ENCODE data around the gene MTPN. TPM values are rescaled to one million over a fixed set of nuclear protein-coding genes. Genes with fewer than 3 reads are reported as not detected.

The MTPN gene
- total and polyA plus RNA-seq, 2 donors (not counting 1 experiment from before 2014, with no cell fraction given), result 158 to 215 TPM

DNA sequence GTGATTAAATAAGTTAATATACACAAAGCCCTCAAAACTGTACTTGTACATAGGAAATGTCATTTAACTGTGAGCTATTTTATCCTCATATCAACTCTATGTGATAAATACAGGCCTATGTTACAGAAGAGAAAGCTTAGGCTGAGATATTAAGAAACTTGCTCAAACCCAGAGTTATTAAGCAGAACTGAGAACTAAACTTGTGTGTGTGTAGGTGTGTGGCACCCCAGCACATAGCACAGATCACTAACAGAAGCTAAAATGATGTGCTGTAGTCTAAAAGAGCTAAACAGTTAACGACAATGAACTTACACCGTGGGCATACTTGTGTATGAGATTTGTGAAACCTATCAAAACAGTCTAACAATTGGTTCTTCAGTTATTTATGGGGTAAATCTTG is 34.5 kb downstream of the MTPN start:
- H3K9me3 ChIP-seq (ENCODE audit: control insufficient read depth, insufficient read depth, low read depth, low read length), result no peaks in the 10 kb centered on the region
- no peak for DNase-seq (ENCODE audit: low read depth in 2 of 2)
- H3K27ac ChIP-seq (ENCODE audit: insufficient read depth, low read length), result no peak overlapping the region
- no peaks in the 10 kb centered on the region for H4K20me1 ChIP-seq (ENCODE audit: control insufficient read depth, extremely low read depth, insufficient read depth, low read length)
- peaks cover 2% of the 10 kb centered on the region for H3K36me3 ChIP-seq (ENCODE audit: control insufficient read depth, insufficient read depth, low read length)
- H2AFZ ChIP-seq (ENCODE audit: low read length), result no peak overlapping the region
- H3K79me2 ChIP-seq (ENCODE audit: control insufficient read depth, insufficient read depth, low read length), result peaks cover 11% of the 10 kb centered on the region
- no peaks in the 10 kb centered on the region for H3K4me1 ChIP-seq (ENCODE audit: control insufficient read depth, extremely low read depth, insufficient read depth, low read length)
- H3K4me3 ChIP-seq (replicated peaks in 1 of 4; ENCODE audit: control extremely low read depth in 1 of 4, insufficient read depth in 1 of 4, low read depth in 3 of 4, low read length in 4 of 4), result no peak overlapping the region
- no peak for TF ChIP-seq EZH2 (IDR thresholded peaks at IDR 0.05; ENCODE audit: low read length, missing control alignments)
- no peak for TF ChIP-seq CTCF (conservative IDR thresholded peaks at IDR 0.05 in 1 of 2, IDR thresholded peaks at IDR 0.05 in 1 of 2; ENCODE audit: low read depth in 1 of 2, low read length in 2 of 2)
- H3K27me3 ChIP-seq (ENCODE audit: control insufficient read depth, insufficient read depth, low read length), result no peaks in the 10 kb centered on the region
- no peak overlapping the region for H3K4me2 ChIP-seq (ENCODE audit: extremely low read depth, insufficient read depth, low read length)
- H3K9ac ChIP-seq (ENCODE audit: insufficient read depth, low read length), result no peak overlapping the region

GRCh38 chr7:135940077-135941075 is 36.8 kb downstream of the MTPN start:
- no peaks in the 10 kb centered on the region for H3K27me3 ChIP-seq (ENCODE audit: control insufficient read depth, insufficient read depth, low read length)
- no peak overlapping the region for H2AFZ ChIP-seq (ENCODE audit: low read length)
- H4K20me1 ChIP-seq (ENCODE audit: control insufficient read depth, extremely low read depth, insufficient read depth, low read length), result no peaks in the 10 kb centered on the region
- TF ChIP-seq CTCF (conservative IDR thresholded peaks at IDR 0.05 in 1 of 2, IDR thresholded peaks at IDR 0.05 in 1 of 2; ENCODE audit: low read depth in 1 of 2, low read length in 2 of 2), result no peak
- TF ChIP-seq EZH2 (IDR thresholded peaks at IDR 0.05; ENCODE audit: low read length, missing control alignments), result no peak
- H3K4me2 ChIP-seq (ENCODE audit: extremely low read depth, insufficient read depth, low read length), result no peak overlapping the region
- no peak overlapping the region for H3K27ac ChIP-seq (ENCODE audit: insufficient read depth, low read length)
- H3K9ac ChIP-seq (ENCODE audit: insufficient read depth, low read length), result no peak overlapping the region
- H3K9me3 ChIP-seq (ENCODE audit: control insufficient read depth, insufficient read depth, low read depth, low read length), result no peaks in the 10 kb centered on the region
- H3K4me3 ChIP-seq (replicated peaks in 1 of 4; ENCODE audit: control extremely low read depth in 1 of 4, insufficient read depth in 1 of 4, low read depth in 3 of 4, low read length in 4 of 4), result no peak overlapping the region
- DNase-seq (ENCODE audit: low read depth in 2 of 2), result no peak
- no peaks in the 10 kb centered on the region for H3K36me3 ChIP-seq (ENCODE audit: control insufficient read depth, insufficient read depth, low read length)
- H3K79me2 ChIP-seq (ENCODE audit: control insufficient read depth, insufficient read depth, low read length), result peaks cover 20% of the 10 kb centered on the region
- H3K4me1 ChIP-seq (ENCODE audit: control insufficient read depth, extremely low read depth, insufficient read depth, low read length), result no peaks in the 10 kb centered on the region

DNA sequence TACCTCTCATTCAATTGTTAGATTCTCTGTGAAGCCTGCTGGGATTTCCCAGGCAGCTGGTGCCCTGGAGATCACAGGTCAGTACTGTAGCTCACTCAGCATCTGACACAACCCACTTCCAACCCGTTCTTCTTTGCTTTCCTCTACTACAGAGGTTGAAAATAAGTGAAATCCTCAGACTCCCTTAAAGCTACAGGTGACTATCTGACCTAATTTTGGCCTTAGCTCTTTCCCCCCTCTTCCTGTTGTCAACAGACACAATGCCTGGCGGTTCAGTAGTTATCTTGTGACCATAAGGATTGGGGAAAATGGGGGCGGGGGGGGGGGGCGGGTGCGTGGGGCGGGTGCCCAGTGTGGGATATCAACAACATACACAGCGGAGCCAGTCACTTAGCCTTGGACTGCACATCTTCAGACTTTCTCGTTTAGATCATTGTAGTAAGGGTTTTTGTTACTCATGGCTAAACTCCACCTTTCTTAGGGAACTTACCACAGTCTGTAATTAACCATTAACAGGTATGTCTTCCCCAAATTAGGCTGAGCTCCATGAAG is 37.8 kb downstream of the MTPN start:
- no peaks in the 10 kb centered on the region for H3K9me3 ChIP-seq (ENCODE audit: control insufficient read depth, insufficient read depth, low read depth, low read length)
- H3K79me2 ChIP-seq (ENCODE audit: control insufficient read depth, insufficient read depth, low read length), result peaks cover 24% of the 10 kb centered on the region
- H3K4me2 ChIP-seq (ENCODE audit: extremely low read depth, insufficient read depth, low read length), result no peak overlapping the region
- H4K20me1 ChIP-seq (ENCODE audit: control insufficient read depth, extremely low read depth, insufficient read depth, low read length), result no peaks in the 10 kb centered on the region
- TF ChIP-seq EZH2 (IDR thresholded peaks at IDR 0.05; ENCODE audit: low read length, missing control alignments) (no peak), CTCF (conservative IDR thresholded peaks at IDR 0.05 in 1 of 2, IDR thresholded peaks at IDR 0.05 in 1 of 2; ENCODE audit: low read depth in 1 of 2, low read length in 2 of 2) (no peak)
- H3K27ac ChIP-seq (ENCODE audit: insufficient read depth, low read length), result no peak overlapping the region
- H3K27me3 ChIP-seq (ENCODE audit: control insufficient read depth, insufficient read depth, low read length), result no peaks in the 10 kb centered on the region
- no peaks in the 10 kb centered on the region for H3K4me1 ChIP-seq (ENCODE audit: control insufficient read depth, extremely low read depth, insufficient read depth, low read length)
- H3K36me3 ChIP-seq (ENCODE audit: control insufficient read depth, insufficient read depth, low read length), result no peaks in the 10 kb centered on the region
- H3K4me3 ChIP-seq (replicated peaks in 1 of 4; ENCODE audit: control extremely low read depth in 1 of 4, insufficient read depth in 1 of 4, low read depth in 3 of 4, low read length in 4 of 4), result no peak overlapping the region
- H3K9ac ChIP-seq (ENCODE audit: insufficient read depth, low read length), result no peak overlapping the region
- no peak overlapping the region for H2AFZ ChIP-seq (ENCODE audit: low read length)
- no peak for DNase-seq (ENCODE audit: low read depth in 2 of 2)

All from fibroblast of lung (primary cell).